ENCODE results near the gene MED27.

Gene MED27

GRCh38 chr9:131874916-131875670, 204.6 kb downstream of the MED27 start:
- no peak for DNase-seq

DNA sequence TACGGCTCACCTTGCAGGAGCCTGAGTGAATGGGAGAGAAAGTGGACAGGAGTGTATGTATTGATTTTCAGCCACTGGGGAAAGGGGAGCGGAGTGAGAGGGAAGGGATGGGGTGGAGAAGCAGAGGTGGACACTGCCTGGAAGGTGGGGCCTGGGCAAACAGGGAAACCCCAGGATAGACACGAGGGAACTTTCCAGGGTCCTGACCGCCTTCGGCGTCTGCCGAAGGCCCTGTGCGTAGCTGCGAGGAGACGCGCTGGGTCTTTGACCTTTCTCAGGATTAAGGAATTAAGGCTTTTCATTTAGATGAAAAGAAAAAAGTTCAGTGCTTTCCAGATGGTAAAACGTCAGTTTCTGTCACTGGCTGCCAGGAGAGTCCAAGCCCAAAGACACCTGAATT, 205.2 kb downstream of the MED27 start:
- no peak for DNase-seq

DNA sequence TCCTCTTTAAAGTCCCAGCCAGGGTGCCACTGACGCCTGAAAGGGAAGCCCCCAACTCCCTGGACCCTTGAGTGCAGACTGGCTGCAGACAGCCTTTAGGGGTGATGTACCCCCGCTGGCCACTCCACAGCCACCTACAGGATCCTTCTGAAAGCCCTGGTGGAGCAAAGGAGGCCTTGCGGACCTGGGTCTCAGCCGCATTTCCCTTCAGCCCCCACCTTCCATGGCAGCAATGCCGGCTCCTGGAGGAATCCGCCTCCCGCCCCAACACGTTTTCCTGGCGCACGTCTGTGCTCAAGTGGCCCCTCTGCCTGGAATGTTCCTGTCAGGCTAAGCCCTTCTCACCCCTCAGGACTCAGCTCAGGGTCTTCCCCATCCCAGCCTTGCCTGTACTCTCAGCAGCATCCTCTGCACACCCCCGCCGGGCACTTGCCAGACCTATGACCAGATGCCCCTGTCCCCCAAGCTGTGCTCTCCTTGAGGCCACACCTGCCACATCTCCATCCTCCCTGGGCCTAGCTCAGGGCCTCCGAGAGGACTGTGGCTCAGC, 205.7 kb downstream of the MED27 start:
- DNase-seq, result no peak

DNA sequence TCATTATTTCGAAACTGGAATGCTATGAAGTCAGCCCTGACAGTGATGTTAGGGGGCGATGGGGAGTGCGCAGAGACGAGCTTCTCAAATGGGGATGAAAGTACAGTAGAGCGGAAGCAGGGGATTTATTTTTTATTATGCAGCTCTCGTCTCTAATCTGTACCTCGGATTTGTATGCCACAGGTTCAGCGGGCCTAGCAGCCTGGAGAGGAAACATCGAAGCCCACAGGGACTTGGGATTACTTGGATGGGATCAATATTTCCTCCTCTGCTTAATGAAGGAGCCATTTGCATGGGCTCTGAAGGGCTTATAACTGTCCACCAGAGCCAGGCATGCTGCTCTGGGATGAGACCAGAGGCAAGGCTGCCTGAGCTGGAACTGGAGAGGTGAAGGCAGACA, 206.3 kb downstream of the MED27 start:
- DNase-seq, result no peak

DNA sequence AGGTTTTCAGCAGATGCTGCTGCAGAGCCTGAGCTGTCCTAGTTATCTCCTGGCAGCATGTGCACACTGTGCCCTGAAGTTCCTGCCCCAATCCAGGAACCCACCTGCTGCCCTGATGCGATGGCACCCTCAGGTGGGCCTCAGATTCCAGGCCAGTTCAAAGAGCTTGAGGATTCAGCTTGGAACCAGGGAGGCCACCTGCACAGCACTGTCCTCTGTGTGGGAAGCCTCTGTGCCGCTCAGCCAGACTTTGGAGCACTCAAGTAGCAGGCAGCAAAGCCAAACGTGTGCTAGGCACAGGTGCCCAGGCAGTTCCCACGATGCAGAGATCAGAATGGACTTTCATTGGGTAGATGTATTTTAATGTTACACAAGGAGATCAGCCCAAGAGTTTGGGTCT, 207.0 kb downstream of the MED27 start:
- no peak for DNase-seq

DNA sequence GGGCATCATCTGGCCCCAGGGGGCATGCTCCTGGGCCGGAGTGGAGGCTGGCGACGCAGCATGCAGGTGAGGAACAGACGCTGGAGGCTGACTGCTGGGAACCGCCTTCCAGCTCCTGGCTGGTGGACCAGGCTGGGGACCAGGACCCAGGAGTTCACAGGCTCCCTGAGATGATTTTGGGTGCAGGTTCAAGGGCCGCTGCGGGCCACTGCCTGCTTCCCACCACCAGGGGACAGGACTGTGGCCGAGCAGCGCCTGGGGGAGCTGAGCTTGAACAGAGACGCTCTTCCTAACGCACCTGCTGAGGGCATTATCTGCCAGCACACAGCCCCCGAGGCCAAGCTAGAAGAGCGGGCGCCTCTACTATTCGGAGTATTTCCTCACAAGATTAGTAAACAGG, 207.7 kb downstream of the MED27 start:
- no peak for DNase-seq

DNA sequence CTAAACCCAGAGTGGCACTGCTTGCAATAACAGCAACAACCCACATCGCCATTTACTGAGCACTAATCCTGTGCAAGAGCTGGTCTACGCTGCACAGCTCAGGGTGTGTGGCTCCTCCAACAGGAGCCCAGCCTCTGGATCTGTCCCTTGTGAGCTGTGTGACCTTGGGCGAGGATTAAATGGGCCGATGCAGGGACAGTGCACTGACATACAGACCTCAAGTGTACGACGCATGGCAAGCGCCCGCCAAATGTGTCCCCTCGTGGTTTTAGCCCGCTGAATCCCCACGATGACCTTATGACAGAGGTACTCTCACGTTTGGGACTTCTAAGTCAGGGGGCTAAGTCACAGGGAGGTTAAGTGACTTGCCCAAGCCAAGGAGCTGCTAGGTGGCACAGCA, 209.5 kb downstream of the MED27 start:
- DNase-seq, result no peak

- DNase-seq, result no peak
These were observed 210.3 kb downstream of the MED27 start for GRCh38 chr9:131869348-131869747.

DNA sequence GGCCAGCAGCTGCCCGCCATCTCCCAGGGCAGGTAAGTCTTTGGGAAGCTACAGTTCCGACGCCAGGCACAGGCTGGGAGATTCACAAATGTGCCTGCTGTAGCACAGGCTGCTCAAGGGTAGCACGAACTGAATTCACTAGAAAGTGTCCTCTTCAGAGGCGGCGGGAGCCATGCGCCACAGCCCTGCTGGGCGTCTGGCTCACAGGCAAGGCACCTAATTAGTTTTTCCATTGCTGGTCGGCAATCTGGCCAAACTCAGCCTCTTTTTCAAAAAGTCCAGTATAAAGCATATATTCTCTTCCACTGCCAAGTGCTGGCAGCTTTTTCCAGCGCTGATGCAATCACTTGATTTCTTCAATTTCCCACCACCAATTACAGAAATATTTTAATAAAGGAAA, 210.9 kb downstream of the MED27 start:
- no peak for DNase-seq

- DNase-seq, result no peak
These were observed 212.0 kb downstream of the MED27 start for GRCh38 chr9:131867611-131868192.

- no peak for DNase-seq
These were observed 214.0 kb downstream of the MED27 start for GRCh38 chr9:131865446-131866195.

GRCh38 chr9:131864531-131864930, 215.1 kb downstream of the MED27 start:
- DNase-seq, result no peak

DNA sequence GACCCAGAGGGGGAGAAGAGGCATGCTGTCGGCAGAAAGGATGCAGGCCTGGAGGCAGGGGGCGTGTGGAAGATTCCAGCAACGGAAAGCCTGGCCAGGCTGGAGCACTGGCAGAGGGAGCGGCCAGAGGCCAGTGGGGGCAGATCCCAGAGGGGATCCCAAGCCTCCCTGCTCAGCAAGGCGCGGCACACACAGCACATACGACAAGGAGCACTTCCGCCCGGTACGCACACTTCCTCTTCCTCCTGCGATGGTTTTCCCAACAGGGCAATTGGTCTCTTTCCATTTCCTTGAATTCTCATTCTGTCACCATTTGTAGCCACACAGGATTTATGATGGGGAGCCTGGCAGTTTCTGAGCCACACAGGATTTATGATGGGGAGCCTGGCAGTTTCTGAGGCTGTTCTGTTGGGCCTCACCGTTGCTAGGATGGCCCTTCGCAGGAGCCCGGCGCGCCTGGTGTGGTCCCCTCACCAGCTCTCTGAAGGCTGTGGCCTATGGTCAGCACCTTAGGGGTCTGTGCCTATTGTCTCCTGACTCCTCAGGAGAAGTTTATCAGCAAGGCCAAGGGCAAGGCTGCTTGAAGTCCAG, 216.3 kb downstream of the MED27 start:
- DNase-seq, result no peak

DNA sequence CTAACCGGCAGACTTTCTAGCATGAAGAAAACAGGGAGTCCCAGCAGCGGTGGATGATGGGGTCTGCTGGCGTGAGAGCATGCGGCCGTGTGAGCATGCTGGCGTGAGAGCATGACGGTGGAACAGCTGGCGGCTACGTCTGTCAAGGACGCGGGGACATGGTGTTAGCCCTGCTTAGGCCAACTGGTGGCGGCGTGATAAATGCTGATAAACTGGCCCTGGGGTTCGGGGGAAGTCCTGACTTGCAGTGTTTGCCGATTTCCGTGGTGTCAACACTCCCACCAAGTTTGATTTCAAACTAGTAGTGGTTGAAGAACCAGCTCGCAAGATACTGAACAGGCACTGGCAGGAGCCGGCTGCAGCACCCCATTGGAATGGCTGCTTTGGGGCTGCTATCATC, 217.4 kb downstream of the MED27 start:
- DNase-seq, result no peak

- DNase-seq, result no peak
These were observed 219.2 kb downstream of the MED27 start for GRCh38 chr9:131860430-131860829.

DNA sequence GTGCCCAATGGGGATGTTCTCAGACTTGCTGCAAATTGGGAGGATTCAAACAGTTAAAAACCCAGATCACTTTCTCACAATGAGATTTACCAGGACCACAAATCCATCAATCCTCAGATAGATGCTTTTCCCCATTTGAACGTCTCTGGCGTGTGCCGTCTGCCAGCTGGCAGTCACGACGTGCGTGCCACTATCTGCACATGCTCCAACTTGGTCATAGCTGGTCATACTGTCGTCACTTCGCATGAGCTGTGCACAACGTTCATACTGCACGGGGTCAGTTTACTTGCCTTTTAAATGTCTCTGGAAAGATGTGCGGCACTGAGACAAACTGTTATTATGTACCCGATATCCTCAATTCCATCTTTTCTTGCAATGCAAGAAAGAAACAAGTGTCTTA, 221.5 kb downstream of the MED27 start:
- no peak for DNase-seq

GRCh38 chr9:131856105-131856504, 223.6 kb downstream of the MED27 start:
- no peak for DNase-seq

GRCh38 chr9:131854896-131855613, 224.6 kb downstream of the MED27 start:
- no peak for DNase-seq

DNA sequence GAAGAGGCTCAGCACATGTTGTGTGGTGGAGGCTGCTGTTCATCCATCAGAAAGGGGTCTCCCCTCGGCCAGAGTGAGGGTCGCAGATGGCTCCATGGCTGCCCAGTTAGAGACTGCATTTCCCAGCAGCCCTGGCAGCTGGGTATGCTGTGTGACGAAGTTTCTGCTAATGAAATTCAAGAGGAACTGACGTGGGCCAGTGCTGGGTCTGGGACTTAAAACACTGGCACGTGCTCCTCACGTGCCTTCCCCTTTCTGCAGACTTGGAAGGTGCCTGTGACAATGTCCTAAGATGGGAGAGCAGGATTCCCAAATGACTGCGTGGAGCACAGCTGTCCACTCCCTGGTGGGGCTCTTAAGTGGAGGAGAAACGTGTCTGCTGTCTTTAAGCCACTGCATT, 225.3 kb downstream of the MED27 start:
- DNase-seq, result peak; percentile 69 to 82 (median 81)

- DNase-seq, result no peak
These were observed 226.2 kb downstream of the MED27 start for GRCh38 chr9:131853434-131853833.

GRCh38 chr9:131851414-131851813, 228.3 kb downstream of the MED27 start:
- peak in 1 of 4 experiments; percentile 6 for DNase-seq

DNA sequence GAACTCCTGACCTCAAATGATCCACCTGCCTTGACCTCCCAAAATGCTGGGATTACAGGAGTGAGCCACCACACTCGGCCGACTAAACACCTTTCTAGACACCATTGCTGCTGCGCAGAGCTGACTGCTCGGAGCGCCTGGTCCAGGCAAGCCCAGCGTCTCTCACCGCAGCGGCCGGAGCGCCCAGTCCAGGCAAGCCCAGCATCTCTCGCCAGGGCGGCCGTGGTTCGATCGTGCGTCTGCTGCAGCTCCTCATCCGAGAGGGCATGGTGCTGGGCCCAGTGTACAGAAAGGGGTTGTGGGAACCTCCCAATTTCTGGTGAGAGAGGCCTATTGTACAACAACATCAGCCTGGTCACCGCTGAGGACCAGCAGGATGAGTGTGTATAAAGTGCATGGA, 230.3 kb downstream of the MED27 start:
- no peak for DNase-seq
